ENCODE results near the gene SLC34A3.
A peak's percentile ranks its signal among the peaks of the same experiment; 100 is the strongest.

Gene SLC34A3

GRCh38 chr9:137217276-137218211 is 13.2 kb upstream of the SLC34A3 start:
- no peak for DNase-seq (ENCODE audit: low spot score)

GRCh38 chr9:137218212-137218753 is 12.4 kb upstream of the SLC34A3 start:
- no peak for DNase-seq (ENCODE audit: low spot score)

- DNase-seq (ENCODE audit: low spot score), result no peak
These were observed 11.9 kb upstream of the SLC34A3 start for GRCh38 chr9:137218754-137219271.

- no peak for DNase-seq (ENCODE audit: low spot score)
These were observed 10.9 kb upstream of the SLC34A3 start for GRCh38 chr9:137219757-137220316.

- no peak for DNase-seq (ENCODE audit: low spot score)
These were observed 10.2 kb upstream of the SLC34A3 start for GRCh38 chr9:137220317-137221094.

GRCh38 chr9:137221095-137221505 is 9.6 kb upstream of the SLC34A3 start:
- DNase-seq (ENCODE audit: low spot score), result no peak

- no peak for DNase-seq (ENCODE audit: low spot score)
These were observed 9.1 kb upstream of the SLC34A3 start for GRCh38 chr9:137221506-137222111.

- DNase-seq (ENCODE audit: low spot score), result no peak
These were observed 8.3 kb upstream of the SLC34A3 start, which contains the start of gene RNF208 for GRCh38 chr9:137222190-137223077. RNF208 (minus strand) TSS chr9:137222240; CDS start chr9:137221212, 1,028 bp downstream.

- peak; percentile 99 for DNase-seq (ENCODE audit: low spot score)
These were observed 7.4 kb upstream of the SLC34A3 start for GRCh38 chr9:137223078-137223970.

- no peak for DNase-seq (ENCODE audit: low spot score)
These were observed 5.6 kb upstream of the SLC34A3 start, which contains the start of gene CYSRT1 for GRCh38 chr9:137224830-137225694. CYSRT1 (plus strand) TSS chr9:137225174; CDS start chr9:137225622, 448 bp downstream.

- no peak for DNase-seq (ENCODE audit: low spot score)
These were observed 4.9 kb upstream of the SLC34A3 start for GRCh38 chr9:137225699-137226331.

GRCh38 chr9:137226338-137227053 is 4.2 kb upstream of the SLC34A3 start:
- DNase-seq (ENCODE audit: low spot score), result no peak

- peak; percentile 90 for DNase-seq (ENCODE audit: low spot score)
These were observed 3.4 kb upstream of the SLC34A3 start, which contains the start of gene RNF224 for GRCh38 chr9:137227054-137227852. RNF224 (plus strand) TSS chr9:137227502; CDS start chr9:137228336, 834 bp downstream.

- DNase-seq (ENCODE audit: low spot score), result no peak
These were observed 2.7 kb upstream of the SLC34A3 start for GRCh38 chr9:137227853-137228505.

- no peak for DNase-seq (ENCODE audit: low spot score)
These were observed 2.2 kb upstream of the SLC34A3 start for GRCh38 chr9:137228506-137228967.
